GM18519 (cell line): ENCODE data around the gene KRT26.
"Not testable (repeated sequence)": the region's sequence is repeated elsewhere in the genome, so short reads cannot be mapped to it uniquely, and the experiment has no call there.

Experiments used
- ATAC-seq: cut with Tn5 transposase; IDR thresholded peaks from one replicate; pipeline ENCODE4 v1.9.1; 2021; ENCODE audit warnings: mild to moderate bottlenecking, moderate library complexity; ENCODE audit not compliant: unreplicated experiment, low FRiP score

KRT26 gene

DNA sequence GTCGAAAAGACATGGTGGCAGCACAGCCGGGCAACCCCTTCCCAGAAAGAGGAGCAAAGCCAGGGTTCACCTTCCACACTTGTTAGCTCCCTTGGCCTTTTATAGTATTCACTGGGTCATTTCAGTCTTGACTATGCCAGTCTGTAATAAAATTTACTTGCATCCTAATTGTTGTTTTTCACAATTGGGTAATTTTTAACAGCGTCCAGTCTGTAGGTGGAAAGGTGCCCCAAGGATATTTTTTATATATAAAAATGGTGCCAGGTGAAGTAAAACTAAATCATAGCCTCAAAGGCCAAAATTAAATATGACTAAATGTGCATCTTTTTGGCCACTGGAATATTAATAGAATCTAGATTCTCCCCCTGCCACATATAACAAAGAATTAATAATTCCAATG is at the start of gene KRT26:
TSS of gene KRT26 (minus strand) at position 101 of the 400 bp plus-strand sequence. CDS start at position 13, 88 bp downstream.
- ATAC-seq: no peak

DNA sequence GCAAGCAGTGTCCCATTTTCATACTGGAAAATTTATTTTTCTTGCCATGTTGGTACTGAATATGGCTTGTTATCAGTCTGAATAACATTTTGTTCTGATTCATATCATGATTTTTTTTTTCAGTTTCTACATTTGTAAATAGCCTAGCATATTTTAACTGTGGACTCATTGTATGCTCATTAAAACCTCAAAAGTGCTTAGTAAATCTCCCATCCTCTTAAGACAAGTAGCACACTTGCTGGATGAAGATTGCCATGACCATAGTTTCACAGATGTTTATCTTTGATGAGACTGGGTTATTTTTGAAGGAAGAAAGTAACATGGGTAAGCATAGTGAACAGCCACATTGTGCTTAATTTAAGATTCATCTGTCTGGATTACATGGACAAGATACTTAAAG is 49.5 kb upstream of the KRT26 start:
- ATAC-seq: no peak

DNA sequence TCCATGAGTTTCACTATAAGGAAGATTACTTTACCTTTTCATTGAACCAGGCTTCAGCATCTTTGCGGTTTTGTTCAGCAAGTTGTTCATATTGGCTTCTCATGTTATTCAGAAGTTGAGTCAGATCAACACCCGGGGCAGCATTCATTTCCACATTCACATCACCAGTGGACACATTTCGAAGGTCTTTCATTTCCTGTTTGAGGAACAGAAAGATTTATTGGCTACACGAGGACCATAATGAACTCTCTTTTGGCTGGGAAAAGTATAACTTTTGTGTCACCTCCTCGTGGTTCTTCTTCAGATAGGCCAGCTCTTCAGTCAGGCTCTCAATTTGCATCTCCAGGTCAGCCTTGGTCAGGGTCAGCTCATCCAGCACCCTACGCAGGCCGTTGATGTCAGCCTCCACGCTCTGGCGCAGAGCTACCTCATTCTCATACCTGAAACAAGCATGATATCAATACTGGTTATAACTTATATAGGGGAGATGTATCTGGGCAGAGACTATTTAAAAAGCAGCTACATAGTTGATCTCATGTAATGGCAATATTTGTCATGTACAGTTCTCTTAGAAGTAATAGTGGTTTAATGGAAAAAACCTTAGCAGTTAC is 48.3 kb upstream of the KRT26 start:
- ATAC-seq: no peak

- ATAC-seq: no peak
These were observed 47.6 kb upstream of the KRT26 start for GRCh38 chr17:40819528-40820125.

DNA sequence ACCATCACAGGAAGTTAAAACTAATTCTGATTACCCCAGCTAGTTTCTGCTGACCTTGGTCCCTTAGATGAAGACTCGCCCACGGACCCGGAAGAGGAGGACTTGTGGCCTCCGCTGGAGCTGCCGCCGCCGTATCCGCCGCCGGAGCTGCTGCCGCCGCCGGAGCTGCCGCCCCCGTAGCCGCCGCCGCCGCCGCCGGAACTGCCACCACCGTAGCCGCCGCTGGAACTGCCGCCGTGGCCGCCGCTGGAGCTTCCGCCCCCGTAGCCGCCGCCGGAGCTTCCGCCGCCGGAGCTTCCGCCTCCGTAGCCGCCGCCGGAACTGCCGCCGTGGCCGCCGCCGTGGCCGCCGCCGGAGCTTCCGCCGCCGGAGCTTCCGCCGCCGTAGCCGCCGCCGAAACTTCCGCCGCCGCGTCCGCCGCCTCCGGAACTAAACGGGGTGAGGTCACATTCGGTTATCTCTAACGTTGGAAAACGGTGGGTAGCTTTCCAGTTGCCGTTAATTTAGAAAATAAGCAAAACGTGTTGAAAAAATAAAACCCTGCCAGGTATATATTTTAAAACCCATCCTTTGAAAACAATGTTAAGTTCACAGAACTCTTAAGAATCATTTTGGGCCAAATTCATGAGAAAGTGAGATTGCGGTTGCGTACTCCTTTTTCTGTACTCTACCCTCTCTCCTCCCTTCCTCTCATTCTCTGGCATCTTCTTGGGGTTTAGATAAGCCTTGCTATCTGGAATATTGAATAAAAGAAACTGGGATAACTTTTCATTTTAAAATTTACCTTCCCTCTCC is 46.9 kb upstream of the KRT26 start:
- ATAC-seq: no peak

DNA sequence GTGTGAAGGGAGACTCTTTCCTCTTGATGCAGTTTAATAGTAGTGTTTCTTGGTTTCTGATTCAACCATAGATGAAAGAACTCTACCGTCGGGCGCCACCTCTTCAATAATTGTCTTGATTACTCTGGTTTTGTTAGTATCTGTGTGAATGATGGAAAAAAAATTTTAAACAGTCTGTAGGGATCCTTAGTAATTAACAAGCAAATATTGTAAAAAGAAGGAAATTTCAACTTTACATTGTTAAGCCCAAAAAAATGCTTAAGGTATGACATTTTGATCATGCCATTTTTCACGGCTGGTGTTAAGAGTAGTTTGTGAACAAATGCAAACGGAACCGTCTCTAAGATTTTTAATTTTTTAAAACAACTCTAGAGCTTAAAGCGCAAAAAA is 46.3 kb upstream of the KRT26 start:
- no peak for ATAC-seq

DNA sequence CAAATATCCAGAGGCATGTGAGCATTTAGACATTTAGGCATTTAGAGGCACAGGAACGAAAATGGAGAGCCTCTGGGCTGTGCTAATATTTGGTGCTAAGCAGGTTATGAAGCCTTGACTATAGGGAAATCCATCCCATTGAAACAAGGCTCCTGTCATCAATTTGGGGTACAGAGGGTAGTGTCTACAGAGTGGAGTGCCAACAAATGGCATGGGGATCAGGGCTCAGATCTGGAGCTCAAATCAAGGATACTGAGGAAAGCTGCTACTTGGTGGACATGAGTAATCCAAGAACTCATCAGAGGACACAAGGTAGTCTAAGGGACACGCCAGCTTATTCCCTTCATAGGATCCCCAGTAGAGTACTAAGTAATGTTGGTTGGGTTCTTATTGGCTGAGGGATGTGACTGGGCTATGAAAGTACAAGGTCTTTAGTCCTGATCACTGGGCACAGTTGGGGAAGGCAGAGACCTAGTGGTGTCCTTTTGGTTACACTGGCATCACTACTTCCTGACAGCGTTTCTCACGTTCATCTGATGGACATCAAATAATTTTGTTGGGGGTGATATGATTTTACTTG is 45.2 kb upstream of the KRT26 start:
- no peak for ATAC-seq

DNA sequence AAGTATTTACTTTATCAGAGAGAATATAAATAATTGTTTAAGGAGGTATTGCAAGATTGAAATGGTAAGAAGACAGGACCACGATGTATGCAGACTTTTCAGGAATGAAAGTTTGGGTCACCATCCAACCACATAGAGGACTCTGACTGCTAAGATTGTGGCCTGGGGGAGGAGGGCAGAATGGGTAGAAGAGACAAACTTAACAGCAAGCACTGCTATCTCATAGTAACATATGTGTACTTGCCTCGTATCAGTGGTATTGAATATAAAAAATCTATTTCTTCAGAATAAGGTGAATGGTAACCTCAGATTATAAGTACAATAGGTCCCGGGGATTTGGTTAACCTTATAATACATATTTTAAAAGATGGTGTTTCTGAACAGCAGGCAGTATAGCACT is 44.6 kb upstream of the KRT26 start:
- ATAC-seq: no peak

DNA sequence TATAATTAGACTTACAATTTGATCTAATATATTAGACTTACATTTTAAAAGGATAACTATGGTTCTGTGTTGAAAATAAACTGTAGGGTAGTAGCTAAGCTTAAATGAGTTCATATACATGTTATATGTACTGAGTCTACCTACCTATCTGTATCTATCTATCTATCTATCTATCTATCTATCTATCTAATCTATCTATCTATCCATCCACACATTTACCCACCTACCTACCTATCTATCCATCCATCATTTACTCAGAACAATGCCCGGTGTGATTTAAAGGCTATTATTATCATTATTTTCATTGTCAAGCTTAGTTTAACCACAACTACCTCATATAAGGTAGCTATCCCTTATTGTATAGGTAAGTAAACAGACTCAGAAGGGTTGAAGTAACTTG is 43.4 kb upstream of the KRT26 start:
- ATAC-seq: no peak

- ATAC-seq: not testable (repeated sequence)
These were observed 42.7 kb upstream of the KRT26 start for GRCh38 chr17:40814657-40815056.

GRCh38 chr17:40813804-40814203 is 41.8 kb upstream of the KRT26 start:
- ATAC-seq: no peak

DNA sequence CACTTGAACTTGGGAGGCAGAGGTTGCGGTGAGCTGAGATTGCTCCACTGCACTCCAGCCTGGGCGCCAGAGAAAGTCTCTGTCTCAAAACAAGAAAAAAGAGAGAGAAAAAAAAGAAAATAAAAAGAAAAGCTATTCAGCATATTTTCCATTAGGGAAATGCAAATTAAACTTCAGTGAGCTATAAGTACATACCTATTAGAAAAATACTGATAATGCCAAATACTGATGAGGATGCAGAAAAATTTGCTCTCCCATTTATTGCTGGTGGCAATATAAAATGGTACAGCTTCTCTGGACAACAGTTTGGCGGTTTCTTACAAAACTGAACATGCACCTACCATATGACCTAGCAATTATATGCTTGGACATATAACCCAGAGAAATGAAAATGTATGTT is 40.6 kb upstream of the KRT26 start:
- ATAC-seq: no peak

GRCh38 chr17:40810494-40810893 is 38.5 kb upstream of the KRT26 start:
- ATAC-seq: no peak

DNA sequence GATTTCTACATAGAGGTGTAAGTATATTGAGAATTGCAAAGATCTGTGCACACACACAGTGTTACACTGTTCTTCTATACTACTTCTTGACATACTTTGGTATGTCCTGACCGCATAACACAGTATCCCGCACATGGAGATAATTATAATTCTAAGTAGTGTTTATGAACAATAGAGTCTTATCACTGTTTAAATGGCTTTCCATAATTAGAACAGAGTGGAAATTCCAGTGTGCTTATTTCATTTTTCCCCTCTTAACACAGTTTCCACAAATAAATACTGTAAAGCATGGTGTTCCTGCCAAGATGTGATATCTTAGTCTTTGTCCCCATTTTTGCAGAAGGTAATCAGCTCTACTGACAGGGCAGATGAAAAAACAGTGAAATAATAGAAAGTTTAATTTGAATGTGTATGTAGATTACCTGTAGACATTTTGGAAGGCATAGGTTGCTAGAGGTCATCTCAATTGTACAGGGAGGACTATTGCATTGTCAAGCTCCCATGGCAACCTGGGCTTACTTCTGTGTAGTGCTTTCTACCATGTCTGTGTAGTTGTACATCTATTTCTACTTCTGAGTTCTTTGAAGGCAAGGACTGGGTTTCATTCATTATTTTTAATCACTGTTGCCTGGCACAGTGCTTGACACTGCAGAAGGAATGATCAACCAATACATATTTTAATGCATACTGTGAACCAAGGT is 37.9 kb upstream of the KRT26 start:
- no peak for ATAC-seq

DNA sequence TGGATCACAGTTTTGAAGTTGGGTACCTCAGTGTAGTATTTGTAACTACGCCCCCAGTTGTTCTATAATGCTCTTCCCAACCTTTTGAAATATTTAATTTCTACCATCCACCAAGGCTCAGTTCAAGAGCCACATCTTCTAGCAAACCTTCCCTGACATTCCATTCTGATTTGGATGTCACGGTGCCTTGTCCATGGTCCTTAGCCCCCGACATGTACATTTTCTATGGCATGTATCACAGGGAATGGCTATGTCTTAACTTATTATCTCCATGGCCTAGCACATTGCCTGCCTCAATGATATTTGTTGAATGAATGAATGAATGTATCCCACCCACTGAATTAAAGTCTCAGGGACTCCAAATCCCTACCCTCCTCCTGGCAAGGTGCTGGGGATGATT is 34.1 kb upstream of the KRT26 start:
- no peak for ATAC-seq

DNA sequence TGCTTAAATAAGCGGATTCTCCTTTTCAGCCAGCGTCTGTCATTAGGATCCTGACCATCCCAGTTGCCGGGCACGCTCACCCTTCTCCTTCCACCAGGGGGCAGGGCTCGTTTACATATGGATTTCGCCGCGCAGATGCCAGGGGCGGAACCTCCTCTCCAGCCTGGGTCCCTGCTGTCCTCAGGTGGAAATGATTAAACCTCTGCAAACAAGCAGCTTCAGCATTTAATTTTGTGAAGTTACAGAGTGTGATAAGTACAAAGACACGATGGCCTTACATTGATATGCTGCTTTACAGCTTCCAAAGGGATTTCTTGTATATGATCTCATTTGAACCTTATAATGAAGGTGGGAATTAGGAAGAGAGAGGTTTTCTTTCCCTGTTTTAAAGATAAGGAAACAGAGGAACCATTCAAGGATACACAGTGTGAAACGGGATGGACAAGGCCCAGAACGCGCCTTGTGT is 31.6 kb upstream of the KRT26 start:
- no peak for ATAC-seq

DNA sequence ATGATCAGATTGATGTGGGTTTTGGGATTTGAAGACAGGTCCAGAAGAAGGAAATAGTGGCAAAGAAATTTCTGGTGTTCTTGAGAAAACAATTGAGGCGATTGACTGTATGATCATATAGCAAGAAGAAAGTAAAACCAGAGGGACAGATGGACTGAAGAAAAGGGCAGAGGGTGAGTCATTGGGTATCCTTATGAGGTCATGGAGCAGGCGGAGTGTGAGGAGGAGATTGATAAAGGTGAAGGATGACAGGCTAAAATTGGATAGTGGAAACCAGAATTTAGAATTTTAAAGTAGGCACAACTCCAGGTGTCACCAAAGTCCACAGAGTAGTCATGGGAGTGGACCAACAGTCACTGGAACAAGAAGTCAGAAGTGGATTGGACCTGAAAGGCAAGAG is 29.2 kb upstream of the KRT26 start:
- no peak for ATAC-seq

DNA sequence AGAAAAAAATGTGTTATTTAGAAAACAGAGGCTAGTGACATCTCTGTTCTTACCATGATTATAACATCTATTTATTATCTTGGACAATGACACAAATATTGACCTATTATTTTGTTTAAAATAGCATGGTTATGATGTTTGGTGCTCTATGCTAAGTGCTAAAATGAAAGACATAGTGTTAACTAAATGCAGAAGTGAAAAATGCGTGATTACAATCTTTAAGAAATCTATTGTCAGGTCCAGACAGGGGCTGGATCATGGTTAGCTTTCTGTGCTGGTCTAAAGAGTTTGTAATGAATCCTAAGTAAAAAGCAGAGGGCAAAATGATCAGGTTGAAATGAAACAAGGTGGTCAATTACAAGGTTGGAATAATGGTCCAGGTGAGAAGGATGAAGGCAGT is 28.4 kb upstream of the KRT26 start:
- ATAC-seq: no peak

GRCh38 chr17:40799859-40800258 is 27.9 kb upstream of the KRT26 start, which contains the start of gene KRT28:
Gene KRT28, minus strand, starts transcription at chr17:40799959. Its CDS starts 66 bp downstream, at chr17:40799893.
- no peak for ATAC-seq

DNA sequence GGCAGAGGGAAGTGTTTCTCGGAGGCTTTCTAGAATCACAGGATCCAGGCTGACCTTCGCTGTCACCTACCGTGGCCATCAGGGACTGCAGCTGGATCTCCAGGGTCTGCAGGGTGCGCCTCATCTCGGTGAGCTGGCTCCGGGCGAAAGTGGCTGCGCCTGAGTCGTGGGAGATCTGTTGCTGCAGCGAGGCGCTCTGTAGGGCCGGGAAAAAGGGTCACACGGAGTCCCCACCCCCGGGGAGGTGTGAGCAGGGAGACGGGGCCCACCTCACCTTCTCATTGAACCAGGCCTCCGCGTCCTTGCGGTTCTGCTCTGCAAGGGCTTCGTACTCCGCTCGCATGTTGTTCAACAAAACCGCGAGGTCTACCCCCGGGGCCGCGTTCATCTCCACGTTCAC is 24.8 kb upstream of the KRT26 start:
- ATAC-seq: no peak
